HG03039 (cell line): ENCODE results near the gene C21orf58.
"Not testable (repeated sequence)": the region's sequence is repeated elsewhere in the genome, so short reads cannot be mapped to it uniquely, and the experiment has no call there.

ENCODE experiments used
- ATAC-seq: cut with Tn5 transposase; IDR thresholded peaks from one replicate; pipeline ENCODE4 v1.9.1; 2021; ENCODE audit warnings: mild to moderate bottlenecking, moderate library complexity; ENCODE audit not compliant: unreplicated experiment

Gene C21orf58

GRCh38 chr21:46325073-46325912 lies 1.6 kb upstream of the C21orf58 start:
- ATAC-seq: no peak

- peak; percentile 46 for ATAC-seq
Measured at GRCh38 chr21:46324390-46325072, 861 bp upstream of the C21orf58 start.

- ATAC-seq: peak; percentile 5
Measured at GRCh38 chr21:46323227-46323709, 402 bp downstream of the C21orf58 start.

GRCh38 chr21:46322351-46323226 lies 1.1 kb downstream of the C21orf58 start:
- ATAC-seq: no peak

- ATAC-seq: no peak
Measured at GRCh38 chr21:46320331-46320801, 3.3 kb downstream of the C21orf58 start.

GRCh38 chr21:46319186-46319585 lies 4.5 kb downstream of the C21orf58 start:
- ATAC-seq: no peak

GRCh38 chr21:46318464-46318845 lies 5.2 kb downstream of the C21orf58 start:
- ATAC-seq: no peak

GRCh38 chr21:46317710-46318463 lies 5.8 kb downstream of the C21orf58 start:
- ATAC-seq: no peak

GRCh38 chr21:46316708-46317324 lies 6.9 kb downstream of the C21orf58 start:
- no peak for ATAC-seq

- no peak for ATAC-seq
Measured at GRCh38 chr21:46314441-46315020, 9.1 kb downstream of the C21orf58 start.

- ATAC-seq: no peak
Measured at GRCh38 chr21:46312949-46313348, 10.7 kb downstream of the C21orf58 start.

- ATAC-seq: no peak
Measured at GRCh38 chr21:46311568-46311967, 12.1 kb downstream of the C21orf58 start.

- ATAC-seq: not testable (repeated sequence)
Measured at GRCh38 chr21:46310260-46310659, 13.4 kb downstream of the C21orf58 start.

GRCh38 chr21:46308431-46308830 lies 15.2 kb downstream of the C21orf58 start:
- ATAC-seq: no peak

GRCh38 chr21:46307625-46308024 lies 16.0 kb downstream of the C21orf58 start:
- no peak for ATAC-seq

- ATAC-seq: no peak
Measured at GRCh38 chr21:46304955-46305354, 18.7 kb downstream of the C21orf58 start.

- ATAC-seq: no peak
Measured at GRCh38 chr21:46304437-46304836, 19.2 kb downstream of the C21orf58 start.

- ATAC-seq: no peak
Measured at GRCh38 chr21:46301759-46302158, 21.9 kb downstream of the C21orf58 start.

- ATAC-seq: no peak
Measured at GRCh38 chr21:46299167-46299566, 24.5 kb downstream of the C21orf58 start.
